ENCODE results near the gene MRPL48. TPM values are rescaled to one million over a fixed set of nuclear protein-coding genes. Genes with fewer than 3 reads are reported as not detected.

MRPL48 gene
- total and polyA plus RNA-seq, 2 donors (not counting 1 experiment from before 2014, with no cell fraction given) = 19.1 to 28.3 TPM

GRCh38 chr11:73866095-73866579, 78.5 kb downstream of the MRPL48 start:
- no peaks in the 10 kb centered on the region for H3K79me2 ChIP-seq (ENCODE audit: control insufficient read depth, insufficient read depth, low read length)
- H3K9ac ChIP-seq (ENCODE audit: low read length) = no peak overlapping the region
- no peaks in the 10 kb centered on the region for H3K4me1 ChIP-seq (ENCODE audit: control insufficient read depth in 2 of 2, insufficient read depth in 2 of 2, low read length in 2 of 2)
- no peaks in the 10 kb centered on the region for H3K27me3 ChIP-seq (replicated peaks in 1 of 4; ENCODE audit: control extremely low read depth in 1 of 4, control insufficient read depth in 3 of 4, insufficient read depth in 4 of 4, low read length in 3 of 4)
- H3K27ac ChIP-seq (ENCODE audit: low read length in 2 of 2) = no peak overlapping the region
- no peak overlapping the region for H3K4me3 Mint-ChIP-seq
- ChIA-PET POLR2A (interaction anchor here (0.7 kb wide), 1 partner anchor 288 kb away, joined by 6 read pairs; no protein-coding TSS in a partner anchor), CTCF (interaction anchor here (0.5 kb wide), 2 partner anchors 1025 to 1405 kb away, joined by 3 to 4 read pairs; no protein-coding TSS in a partner anchor)
- H3K9me3 Mint-ChIP-seq (ENCODE audit: insufficient read depth) = no peaks in the 10 kb centered on the region
- no peaks in the 10 kb centered on the region for H3K4me1 Mint-ChIP-seq
- no peak overlapping the region for H3K4me3 ChIP-seq (ENCODE audit: control extremely low read depth in 1 of 5, extremely low read depth in 1 of 5, insufficient read depth in 1 of 5, low read depth in 2 of 5, low read length in 4 of 5)
- no peaks in the 10 kb centered on the region for H3K27me3 Mint-ChIP-seq
- TF ChIP-seq, protein P1, sequence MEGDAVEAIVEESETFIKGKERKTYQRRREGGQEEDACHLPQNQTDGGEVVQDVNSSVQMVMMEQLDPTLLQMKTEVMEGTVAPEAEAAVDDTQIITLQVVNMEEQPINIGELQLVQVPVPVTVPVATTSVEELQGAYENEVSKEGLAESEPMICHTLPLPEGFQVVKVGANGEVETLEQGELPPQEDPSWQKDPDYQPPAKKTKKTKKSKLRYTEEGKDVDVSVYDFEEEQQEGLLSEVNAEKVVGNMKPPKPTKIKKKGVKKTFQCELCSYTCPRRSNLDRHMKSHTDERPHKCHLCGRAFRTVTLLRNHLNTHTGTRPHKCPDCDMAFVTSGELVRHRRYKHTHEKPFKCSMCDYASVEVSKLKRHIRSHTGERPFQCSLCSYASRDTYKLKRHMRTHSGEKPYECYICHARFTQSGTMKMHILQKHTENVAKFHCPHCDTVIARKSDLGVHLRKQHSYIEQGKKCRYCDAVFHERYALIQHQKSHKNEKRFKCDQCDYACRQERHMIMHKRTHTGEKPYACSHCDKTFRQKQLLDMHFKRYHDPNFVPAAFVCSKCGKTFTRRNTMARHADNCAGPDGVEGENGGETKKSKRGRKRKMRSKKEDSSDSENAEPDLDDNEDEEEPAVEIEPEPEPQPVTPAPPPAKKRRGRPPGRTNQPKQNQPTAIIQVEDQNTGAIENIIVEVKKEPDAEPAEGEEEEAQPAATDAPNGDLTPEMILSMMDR (IDR thresholded peaks at IDR 0.05) = no peak
- no peak for TF ChIP-seq EZH2 (IDR thresholded peaks at IDR 0.05; ENCODE audit: borderline replicate concordance, insufficient read depth, low read depth, low read length, poor library complexity, severe bottlenecking)
- ATAC-seq (ENCODE audit: low read depth) (no peak), DNase-seq (no peak)
- H3K4me2 ChIP-seq (replicated peaks; ENCODE audit: low read depth, low read length, poor library complexity, severe bottlenecking) = no peak overlapping the region
- H3K36me3 ChIP-seq (replicated peaks in 1 of 2; ENCODE audit: control extremely low read depth in 1 of 2, control insufficient read depth in 1 of 2, extremely low read depth in 1 of 2, insufficient read depth in 2 of 2, low read length in 1 of 2) = peaks cover 0 to 37% of the 10 kb centered on the region in 2 experiments
- H3K27ac Mint-ChIP-seq = no peak overlapping the region
- no peaks in the 10 kb centered on the region for H4K20me1 ChIP-seq (ENCODE audit: control insufficient read depth, insufficient read depth, low read length, poor library complexity, severe bottlenecking)
- H2AFZ ChIP-seq (ENCODE audit: insufficient read depth, low read depth, low read length, poor library complexity, severe bottlenecking) = no peak overlapping the region
- H3K9me3 ChIP-seq (ENCODE audit: control extremely low read depth in 1 of 3, control insufficient read depth in 2 of 3, insufficient read depth in 1 of 3, low read length in 2 of 3) = no peaks in the 10 kb centered on the region
- no CpG with 5 or more reads among the region's 5 CpGs for WGBS (ENCODE audit: insufficient coverage)
- intact Hi-C loops (cut with micrococcal nuclease) = no loop called here

- TF ChIP-seq EZH2 (IDR thresholded peaks at IDR 0.05; ENCODE audit: borderline replicate concordance, insufficient read depth, low read depth, low read length, poor library complexity, severe bottlenecking) = no peak
- Histone ChIP-seq H3K4me2 (replicated peaks; ENCODE audit: low read depth, low read length, poor library complexity, severe bottlenecking) (no peak overlapping the region), H3K27me3 (replicated peaks in 1 of 4; ENCODE audit: control extremely low read depth in 1 of 4, control insufficient read depth in 3 of 4, insufficient read depth in 4 of 4, low read length in 3 of 4) (no peaks in the 10 kb centered on the region), H3K79me2 (ENCODE audit: control insufficient read depth, insufficient read depth, low read length) (no peaks in the 10 kb centered on the region), H4K20me1 (ENCODE audit: control insufficient read depth, insufficient read depth, low read length, poor library complexity, severe bottlenecking) (no peaks in the 10 kb centered on the region), H2AFZ (ENCODE audit: insufficient read depth, low read depth, low read length, poor library complexity, severe bottlenecking) (no peak overlapping the region), H3K4me3 (ENCODE audit: control extremely low read depth in 1 of 5, extremely low read depth in 1 of 5, insufficient read depth in 1 of 5, low read depth in 2 of 5, low read length in 4 of 5) (no peak overlapping the region), H3K36me3 (replicated peaks in 1 of 2; ENCODE audit: control extremely low read depth in 1 of 2, control insufficient read depth in 1 of 2, extremely low read depth in 1 of 2, insufficient read depth in 2 of 2, low read length in 1 of 2) (peaks cover 0 to 40% of the 10 kb centered on the region in 2 experiments), H3K9ac (ENCODE audit: low read length) (no peak overlapping the region), H3K27ac (ENCODE audit: low read length in 2 of 2) (no peak overlapping the region), H3K9me3 (ENCODE audit: control extremely low read depth in 1 of 3, control insufficient read depth in 2 of 3, insufficient read depth in 1 of 3, low read length in 2 of 3) (no peaks in the 10 kb centered on the region), H3K4me1 (ENCODE audit: control insufficient read depth in 2 of 2, insufficient read depth in 2 of 2, low read length in 2 of 2) (no peaks in the 10 kb centered on the region)
- ATAC-seq (ENCODE audit: low read depth) = no peak
- Mint-ChIP-seq H3K9me3 (ENCODE audit: insufficient read depth) (no peaks in the 10 kb centered on the region), H3K27ac (no peak overlapping the region), H3K27me3 (no peaks in the 10 kb centered on the region), H3K4me1 (no peaks in the 10 kb centered on the region), H3K4me3 (no peak overlapping the region)
- POLR2A ChIA-PET = no interaction called here
- 100% methylated on average over 1 of the region's 2 CpGs for WGBS (ENCODE audit: insufficient coverage)
- DNase-seq = no peak
- intact Hi-C loops (cut with micrococcal nuclease) = no loop called here
- CTCF ChIA-PET = no interaction called here
Measured at GRCh38 chr11:73866586-73866996, 78.9 kb downstream of the MRPL48 start.
